Endothelial cell of umbilical vein (primary cell): ENCODE data around the gene SREBF1. TPM values are rescaled to one million over a fixed set of nuclear protein-coding genes. Genes with fewer than 3 reads are reported as not detected.

ENCODE experiments used
- BruUV-seq: library from RNA; stranded (reverse); fragments of 400-500 nt; replicated peaks from 2 replicates; lab custom pipeline; 2021; lab: Mats Ljungman, UMichigan
- CTCF ChIA-PET: fragments of 300-600, 350-600 bp; sonication (Branson Sonifier 250); formaldehyde crosslinking; loops from one replicate; lab custom pipeline; 2021; ENCODE audit warnings: antibody characterized with exemption, inconsistent platforms; lab: Charles Lee
- POLR2A ChIA-PET: fragments of 300-600, 350-600 bp; sonication (Branson Sonifier 250); formaldehyde crosslinking; loops from one replicate; lab custom pipeline; 2021; ENCODE audit warnings: antibody characterized with exemption, inconsistent platforms; lab: Charles Lee
- DNase-seq: peaks from one replicate; pipeline ENCODE4 v3.0.0-alpha.2; 2011; ENCODE audit warnings: low read depth, low spot score
- FAIRE-seq: peaks from 2 replicates; lab custom pipeline; 2011; peaks lifted over from hg19 to GRCh38; lab: Jason Lieb, UNC
- H2AFZ ChIP-seq: 2 replicates; pipeline ENCODE4 v1.6.0; 2012; ENCODE audit warnings: low read depth, low read length, control low read depth, inconsistent platforms
- H3K27ac ChIP-seq: 2 replicates; pipeline ENCODE4 v1.5.1; 2011; ENCODE audit warnings: low read depth, mild to moderate bottlenecking, control low read depth, low read length, moderate library complexity; ENCODE audit not compliant: insufficient read depth
- H3K27me3 ChIP-seq, 2 experiments: 2 replicates each; pipeline versions ENCODE4 v1.6.0 to v1.6.1; 2011; ENCODE audit warnings: low read length in 2 of 2, mixed read lengths in 1 of 2; ENCODE audit not compliant: control insufficient read depth in 2 of 2, insufficient read depth in 2 of 2
- H3K36me3 ChIP-seq, 2 experiments: 2 replicates in 1 of 2; 3 replicates in 1 of 2; pipeline ENCODE4 v1.5.1; 2011; ENCODE audit warnings: low read length in 2 of 2, mild to moderate bottlenecking in 1 of 2, moderate library complexity in 1 of 2; ENCODE audit not compliant: control insufficient read depth in 2 of 2, insufficient read depth in 2 of 2; ENCODE audit errors: extremely low read depth in 1 of 2
- H3K4me1 ChIP-seq: 3 replicates; pipeline ENCODE4 v1.5.1; 2011; ENCODE audit warnings: mild to moderate bottlenecking, low read length; ENCODE audit not compliant: control insufficient read depth, insufficient read depth; ENCODE audit errors: extremely low read depth
- H3K4me2 ChIP-seq: 2 replicates; pipeline ENCODE4 v1.6.1; 2011; ENCODE audit warnings: low read length, control low read depth, mixed read lengths; ENCODE audit not compliant: insufficient read depth
- H3K4me3 ChIP-seq, 3 experiments: fragments of 200-600 bp in 1 of 3; sonication (generic), shearing (Covaris generic) in 1 of 3; replicated peaks in 1 of 3; 2 replicates each; pipeline ENCODE4 v1.5.1; 2011 to 2016; ENCODE audit warnings: control low read depth in 3 of 3, low read length in 3 of 3, mild to moderate bottlenecking in 2 of 3, inconsistent platforms in 1 of 3, low read depth in 1 of 3, moderate library complexity in 1 of 3; ENCODE audit not compliant: insufficient read depth in 1 of 3
- H3K79me2 ChIP-seq: 2 replicates; pipeline ENCODE4 v1.6.0; 2012; ENCODE audit warnings: low read length, inconsistent platforms; ENCODE audit not compliant: control insufficient read depth, insufficient read depth
- H3K9ac ChIP-seq: replicated peaks from 2 replicates; pipeline ENCODE3; 2011; ENCODE audit warnings: low read length, control low read depth; ENCODE audit not compliant: insufficient read depth; ENCODE audit errors: extremely low read depth
- H3K9me1 ChIP-seq: replicated peaks from 3 replicates; pipeline ENCODE4 v1.6.0; 2011; ENCODE audit warnings: mild to moderate bottlenecking, low read length; ENCODE audit not compliant: control insufficient read depth, insufficient read depth; ENCODE audit errors: extremely low read depth
- H3K9me3 ChIP-seq: replicated peaks from 2 replicates; pipeline ENCODE4 v1.5.1; 2012; ENCODE audit warnings: low read length, inconsistent platforms; ENCODE audit not compliant: control insufficient read depth, insufficient read depth
- H4K20me1 ChIP-seq: replicated peaks from 2 replicates; pipeline ENCODE3; 2011; ENCODE audit warnings: mild to moderate bottlenecking, low read length; ENCODE audit not compliant: control insufficient read depth, insufficient read depth; ENCODE audit errors: extremely low read depth
- CTCF ChIP-seq, 2 donors: IDR thresholded peaks; 1 replicate in 1 of 2; 2 replicates in 1 of 2; pipeline ENCODE4 v1.5.1; 2011; ENCODE audit warnings: low read length in 2 of 2, mild to moderate bottlenecking in 2 of 2, moderate library complexity in 2 of 2, control low read depth in 1 of 2, inconsistent platforms in 1 of 2, low read depth in 1 of 2; ENCODE audit not compliant: insufficient read depth in 1 of 2; ENCODE audit errors: extremely low read depth in 1 of 2
- EZH2 ChIP-seq: IDR thresholded peaks from 2 replicates; pipeline ENCODE4 v1.6.1; 2012; ENCODE audit warnings: borderline replicate concordance, low read depth, mild to moderate bottlenecking, moderate library complexity, low read length, inconsistent platforms; ENCODE audit not compliant: severe bottlenecking
- FOS ChIP-seq: IDR thresholded peaks from 2 replicates; pipeline ENCODE4 v1.6.1; 2011; ENCODE audit warnings: mild to moderate bottlenecking, low read length, moderate library complexity, borderline replicate concordance; ENCODE audit not compliant: insufficient read depth
- GATA2 ChIP-seq: IDR thresholded peaks from 2 replicates; pipeline ENCODE4 v1.7.0; 2011; ENCODE audit warnings: low read depth, mild to moderate bottlenecking, moderate library complexity, mixed read lengths, low read length; ENCODE audit not compliant: insufficient read length, insufficient read depth
- JUN ChIP-seq: IDR thresholded peaks from 2 replicates; pipeline ENCODE4 v1.6.1; 2011; ENCODE audit warnings: borderline replicate concordance, low read depth; ENCODE audit not compliant: insufficient read length, insufficient read depth
- MYC ChIP-seq: IDR thresholded peaks from one replicate; pipeline ENCODE4 v1.6.1; 2011; ENCODE audit warnings: mild to moderate bottlenecking, low read depth, low read length
- POLR2A ChIP-seq: IDR thresholded peaks from 2 replicates; pipeline ENCODE4 v1.6.1; 2012; ENCODE audit warnings: low read depth, mild to moderate bottlenecking, control low read depth, low read length
- POLR2AphosphoS5 ChIP-seq: IDR thresholded peaks from 2 replicates; pipeline ENCODE4 v1.6.1; 2012; ENCODE audit warnings: low read depth, mild to moderate bottlenecking, control low read depth, low read length, moderate library complexity; ENCODE audit not compliant: insufficient read depth
- dilution Hi-C: fragments of 300-500 bp; cut with MboI; formaldehyde crosslinking; loops from one replicate; pipeline ENCODE4 v1.15.0; 2019; ENCODE audit warnings: low sequenced_read_pairs; ENCODE audit not compliant: extremely low pct_ligation_motif_present
- intact Hi-C: fragments of 100-400 bp; cut with micrococcal nuclease; formaldehyde crosslinking; loops from one replicate; pipeline ENCODE4 v1.10.0; 2022
- polyA plus RNA-seq, 4 experiments: library from polyadenylated mRNA; depleted of rRNA in 3 of 4; stranded (reverse) in 3 of 4; unstranded in 1 of 4; fragments of >200 nt; gene quantifications; 2 replicates each; pipeline versions ENCODE4 v1.2.1 to v1.2.3, GENCODE V29; 2011 to 2012; ENCODE audit warnings: missing spikeins in 1 of 4
- total RNA-seq: library from RNA; stranded (reverse); gene quantifications from 2 replicates; pipeline ENCODE4 v1.2.3, GENCODE V29; 2021
- TF ChIP-seq, protein P1 (sequence below): IDR thresholded peaks from 2 replicates; pipeline ENCODE4 v1.6.1; 2011; ENCODE audit not compliant: insufficient read depth, insufficient read length

SREBF1 gene
- total and polyA plus RNA-seq, 2 donors (not counting 3 experiments of a cell fraction or from before 2014, with no cell fraction given) = 50.4 to 109 TPM

GRCh38 chr17:17797119-17797809, 39.5 kb downstream of the SREBF1 start:
- Histone ChIP-seq H3K4me1 (no peaks in the 10 kb centered on the region), H3K4me3 (no peak overlapping the region), H3K27ac (no peak overlapping the region), H4K20me1 (no peaks in the 10 kb centered on the region), H3K36me3 (peaks cover 7 to 57% of the 10 kb centered on the region in 2 experiments), H2AFZ (no peak overlapping the region), H3K9me1 (no peaks in the 10 kb centered on the region), H3K27me3 (no peaks in the 10 kb centered on the region), H3K9ac (no peak overlapping the region), H3K9me3 (no peaks in the 10 kb centered on the region), H3K79me2 (no peaks in the 10 kb centered on the region), H3K4me2 (no peak overlapping the region)
- intact Hi-C loops (no loop called here), dilution Hi-C loops (no loop called here)
- CTCF ChIA-PET = no interaction called here
- TSS peak; percentile 2 for BruUV-seq
- POLR2A ChIA-PET = no interaction called here
- FAIRE-seq (no peak), DNase-seq (no peak)
- TF ChIP-seq EZH2 (no peak), FOS (no peak), CTCF (IDR thresholded peaks at IDR 0.05; ENCODE audit: extremely low read depth in 1 of 2, insufficient read depth in 1 of 2, low read depth in 1 of 2, low read length in 2 of 2) (no peak), POLR2AphosphoS5 (no peak), POLR2A (no peak), MYC (no peak), GATA2 (no peak), JUN (no peak)
- TF ChIP-seq, protein P1, sequence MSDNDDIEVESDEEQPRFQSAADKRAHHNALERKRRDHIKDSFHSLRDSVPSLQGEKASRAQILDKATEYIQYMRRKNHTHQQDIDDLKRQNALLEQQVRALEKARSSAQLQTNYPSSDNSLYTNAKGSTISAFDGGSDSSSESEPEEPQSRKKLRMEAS = no peak
